Stimulated activated CD4-positive, alpha-beta T cell treated with anti-CD3 and anti-CD28 coated beads, TNF-alpha, amount 100 ng/mL, for 4 hours (primary cell): Measurements from ENCODE around the gene TMED6.
"Not testable (repeated sequence)": the region's sequence is repeated elsewhere in the genome, so short reads cannot be mapped to it uniquely, and the experiment has no call there.

Source experiments
- DNase-seq, 3 experiments: peaks; one replicate each; pipeline ENCODE4 v3.0.0-alpha.2; 2020; ENCODE audit warnings: low read depth in 3 of 3

Gene TMED6

GRCh38 chr16:69360070-69360469, 8.5 kb upstream of the TMED6 start:
- DNase-seq = not testable (repeated sequence)

- no peak for DNase-seq
Measured at GRCh38 chr16:69350536-69351133, 951 bp downstream of the TMED6 start.

- DNase-seq = no peak
Measured at GRCh38 chr16:69349536-69349935, 2.0 kb downstream of the TMED6 start.

- DNase-seq = no peak
Measured at GRCh38 chr16:69348222-69348621, 3.4 kb downstream of the TMED6 start.

- DNase-seq = no peak
Measured at GRCh38 chr16:69346683-69347082, 4.9 kb downstream of the TMED6 start.

- no peak for DNase-seq
Measured at GRCh38 chr16:69345923-69346322, 5.7 kb downstream of the TMED6 start.

GRCh38 chr16:69344171-69344570, 7.4 kb downstream of the TMED6 start:
- DNase-seq = no peak

GRCh38 chr16:69340095-69340644, 11.4 kb downstream of the TMED6 start:
- no peak for DNase-seq

- peak; percentile 77 to 83 (median 83) for DNase-seq
Measured at GRCh38 chr16:69339289-69340094, 12.1 kb downstream of the TMED6 start, which contains the start of the genes COG8 and NIP7. Gene COG8 (minus strand): TSS chr16:69339564. CDS start chr16:69339552, 12 bp downstream. Gene NIP7 (plus strand): TSS chr16:69339772. CDS start chr16:69339830, 58 bp downstream.

- no peak for DNase-seq
Measured at GRCh38 chr16:69338557-69339288, 12.9 kb downstream of the TMED6 start.

GRCh38 chr16:69334696-69335095, 16.9 kb downstream of the TMED6 start:
- no peak for DNase-seq

- peak; percentile 68 to 77 (median 73) for DNase-seq
Measured at GRCh38 chr16:69330286-69331109, 21.1 kb downstream of the TMED6 start, which contains the start of gene PDF. Gene PDF (minus strand): TSS chr16:69330588. CDS start chr16:69330570, 18 bp downstream.

GRCh38 chr16:69329369-69330285, 22.0 kb downstream of the TMED6 start:
- peak in 2 of 3 experiments; percentile 41 to 42 for DNase-seq

- no peak for DNase-seq
Measured at GRCh38 chr16:69328854-69329316, 22.7 kb downstream of the TMED6 start.

- DNase-seq = no peak
Measured at GRCh38 chr16:69327585-69328310, 23.8 kb downstream of the TMED6 start.

GRCh38 chr16:69326172-69326873, 25.3 kb downstream of the TMED6 start:
- no peak for DNase-seq

- no peak for DNase-seq
Measured at GRCh38 chr16:69325784-69326171, 25.8 kb downstream of the TMED6 start.

- DNase-seq = no peak
Measured at GRCh38 chr16:69324585-69325253, 26.9 kb downstream of the TMED6 start.
